ENCODE data around the gene NUDT22.

DNA sequence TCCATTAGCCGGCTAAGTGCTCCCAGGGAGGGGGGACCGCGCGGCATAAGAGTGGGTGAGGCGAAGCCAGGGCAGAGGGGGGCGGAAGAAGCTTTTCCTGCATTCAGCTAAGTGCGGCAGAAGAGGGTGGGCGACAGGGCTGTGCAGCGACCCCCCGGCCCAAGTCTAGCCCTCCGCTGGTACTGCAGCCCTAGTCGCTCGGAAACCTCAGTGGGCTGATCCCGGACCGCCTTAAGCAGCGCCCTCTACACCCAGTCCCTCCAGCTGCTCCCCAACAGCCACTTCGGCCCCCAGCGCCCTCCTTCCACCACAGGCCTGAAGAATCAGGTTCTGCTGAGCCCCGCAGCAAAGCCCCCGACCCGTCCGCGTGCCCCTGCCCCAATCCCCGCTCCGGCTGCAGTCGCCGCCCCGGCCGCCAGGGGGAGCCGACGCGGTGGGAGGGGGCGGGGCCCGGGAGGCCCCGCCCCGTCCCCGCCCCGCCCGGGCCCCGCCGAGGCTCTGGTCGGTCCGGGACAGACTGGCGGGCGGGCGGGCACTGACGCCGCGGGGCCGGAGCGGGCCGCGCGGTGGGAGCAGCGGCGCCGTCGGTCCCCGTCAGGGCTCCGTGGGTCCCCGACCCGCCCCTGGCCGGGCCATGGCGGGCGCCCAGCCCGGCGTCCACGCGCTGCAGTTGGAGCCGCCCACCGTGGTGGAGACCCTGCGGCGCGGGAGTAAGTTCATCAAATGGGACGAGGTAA is 25.1 kb downstream of the NUDT22 start, which contains the start of gene PLCB3:
- TF ChIP-seq POLR2AphosphoS5 (IDR thresholded peaks at IDR 0.05) (no peak), POLR2A (IDR thresholded peaks at IDR 0.05) (peak; percentile 58 to 61), EP300 (IDR thresholded peaks at IDR 0.05) (no peak)
- TF ChIP-seq, protein P1, sequence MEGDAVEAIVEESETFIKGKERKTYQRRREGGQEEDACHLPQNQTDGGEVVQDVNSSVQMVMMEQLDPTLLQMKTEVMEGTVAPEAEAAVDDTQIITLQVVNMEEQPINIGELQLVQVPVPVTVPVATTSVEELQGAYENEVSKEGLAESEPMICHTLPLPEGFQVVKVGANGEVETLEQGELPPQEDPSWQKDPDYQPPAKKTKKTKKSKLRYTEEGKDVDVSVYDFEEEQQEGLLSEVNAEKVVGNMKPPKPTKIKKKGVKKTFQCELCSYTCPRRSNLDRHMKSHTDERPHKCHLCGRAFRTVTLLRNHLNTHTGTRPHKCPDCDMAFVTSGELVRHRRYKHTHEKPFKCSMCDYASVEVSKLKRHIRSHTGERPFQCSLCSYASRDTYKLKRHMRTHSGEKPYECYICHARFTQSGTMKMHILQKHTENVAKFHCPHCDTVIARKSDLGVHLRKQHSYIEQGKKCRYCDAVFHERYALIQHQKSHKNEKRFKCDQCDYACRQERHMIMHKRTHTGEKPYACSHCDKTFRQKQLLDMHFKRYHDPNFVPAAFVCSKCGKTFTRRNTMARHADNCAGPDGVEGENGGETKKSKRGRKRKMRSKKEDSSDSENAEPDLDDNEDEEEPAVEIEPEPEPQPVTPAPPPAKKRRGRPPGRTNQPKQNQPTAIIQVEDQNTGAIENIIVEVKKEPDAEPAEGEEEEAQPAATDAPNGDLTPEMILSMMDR (IDR thresholded peaks at IDR 0.05), result peak in 3 of 4 experiments; percentile 86 to 89 (median 88)

All from gastroesophageal sphincter (tissue), 3 donors.